ENCODE measurements around the gene ODC1.

DNA sequence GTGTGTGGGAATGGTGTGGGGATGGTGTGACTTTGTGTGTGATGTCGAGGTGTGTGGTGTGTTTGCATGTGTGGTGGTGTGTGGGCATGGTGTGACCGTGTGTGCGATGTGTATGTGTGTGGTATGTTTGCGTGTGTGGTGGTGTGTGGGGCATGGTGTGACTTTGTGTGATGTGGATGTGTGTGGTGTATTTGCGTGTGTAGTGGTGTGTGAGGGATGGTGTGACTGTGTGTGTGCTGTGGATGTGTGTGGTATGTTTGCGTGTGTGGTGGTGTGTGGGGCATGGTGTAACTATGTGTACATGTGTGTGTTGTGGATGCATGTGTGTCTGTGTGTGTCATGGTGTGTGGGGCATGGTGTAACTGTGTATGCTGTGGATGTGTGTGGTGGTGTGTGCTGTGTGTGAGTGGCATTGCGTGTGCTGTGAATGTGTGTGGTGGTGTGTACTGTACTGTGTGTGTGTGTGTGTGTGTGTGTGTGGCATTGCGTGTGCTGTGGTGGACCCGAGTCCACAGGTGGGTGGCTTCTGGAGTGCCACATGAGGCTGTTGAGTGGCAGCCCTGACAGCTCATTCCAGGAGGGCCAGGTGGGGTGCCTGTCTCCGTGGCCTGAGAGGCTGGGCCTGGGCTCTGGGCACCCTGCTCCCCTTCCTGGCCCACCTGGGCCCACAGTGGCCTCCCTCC, 14.7 kb downstream of the ODC1 start:
- TF ChIP-seq MYC (IDR thresholded peaks at IDR 0.05; ENCODE audit: low read depth, low read length) = no peak
- no peak for TF ChIP-seq POLR2AphosphoS5 (IDR thresholded peaks at IDR 0.05; ENCODE audit: insufficient read depth, low read depth, low read length)
- TF ChIP-seq POLR2A (IDR thresholded peaks at IDR 0.05; ENCODE audit: low read depth, low read length) = no peak
- TF ChIP-seq EZH2 (IDR thresholded peaks at IDR 0.05; ENCODE audit: borderline replicate concordance, low read depth, low read length, severe bottlenecking) = no peak
